Measurements from ENCODE around the gene TRPM5.

Gene TRPM5

DNA sequence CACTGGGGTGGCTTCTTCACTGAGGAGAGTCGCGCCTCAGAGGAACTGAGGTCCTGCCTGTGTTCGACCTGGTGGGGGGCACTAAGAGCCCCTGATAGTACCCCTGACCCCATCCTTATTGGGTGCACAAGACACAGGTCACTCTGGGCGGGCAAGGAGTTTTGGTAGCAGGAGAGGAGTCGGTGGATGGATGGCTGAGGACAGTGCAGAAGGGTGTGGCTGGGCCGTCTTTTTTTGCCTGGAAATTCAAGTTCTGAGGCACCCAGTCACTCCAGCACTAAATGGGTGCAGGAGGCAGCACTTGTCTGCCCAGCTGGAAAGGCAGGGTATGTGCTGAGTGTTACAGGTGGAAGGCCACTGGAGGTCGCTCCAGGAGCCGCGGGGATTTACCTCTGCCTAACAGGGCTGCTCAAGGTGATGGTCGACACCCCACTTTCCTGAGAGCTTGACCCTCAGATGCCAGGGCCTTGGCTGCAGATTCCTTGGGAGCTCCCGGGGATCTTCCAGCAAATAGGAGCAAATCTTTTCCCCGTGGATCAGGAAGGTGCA is 42.8 kb downstream of the TRPM5 start:
- DNase-seq = no peak

DNA sequence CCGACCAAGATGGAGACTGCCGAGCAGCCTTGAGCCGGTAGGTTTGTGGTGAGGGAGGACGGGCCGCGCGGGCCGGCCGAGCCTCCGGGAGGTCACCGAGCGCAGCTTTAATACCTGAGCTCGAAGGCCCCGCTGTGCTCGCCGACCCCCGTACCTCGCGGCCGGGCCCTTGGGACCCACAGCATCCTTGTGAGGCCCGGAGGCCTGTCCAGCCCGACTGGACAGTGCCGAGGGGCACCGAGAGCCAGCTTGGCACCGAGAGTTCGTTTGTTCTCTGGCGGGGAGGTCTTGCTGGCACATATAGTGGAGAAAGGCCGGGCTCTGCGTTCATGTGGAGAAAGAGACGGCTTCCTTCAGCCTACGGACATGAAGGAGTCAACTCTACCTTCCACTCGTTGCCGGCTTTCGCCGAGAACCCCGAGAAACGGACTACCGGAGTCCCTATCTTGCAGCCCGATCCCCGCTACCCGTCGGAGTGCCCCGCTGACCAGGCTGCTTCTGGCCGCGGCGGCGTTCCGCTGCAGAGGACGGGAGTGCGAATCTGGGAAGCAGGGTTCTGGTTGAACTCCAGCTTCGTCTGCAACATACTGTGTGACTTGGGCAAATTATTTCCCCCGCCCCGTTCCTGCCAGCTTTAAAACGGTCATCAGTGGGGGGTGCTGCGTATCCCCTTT is 43.4 kb downstream of the TRPM5 start:
- DNase-seq = no peak

DNA sequence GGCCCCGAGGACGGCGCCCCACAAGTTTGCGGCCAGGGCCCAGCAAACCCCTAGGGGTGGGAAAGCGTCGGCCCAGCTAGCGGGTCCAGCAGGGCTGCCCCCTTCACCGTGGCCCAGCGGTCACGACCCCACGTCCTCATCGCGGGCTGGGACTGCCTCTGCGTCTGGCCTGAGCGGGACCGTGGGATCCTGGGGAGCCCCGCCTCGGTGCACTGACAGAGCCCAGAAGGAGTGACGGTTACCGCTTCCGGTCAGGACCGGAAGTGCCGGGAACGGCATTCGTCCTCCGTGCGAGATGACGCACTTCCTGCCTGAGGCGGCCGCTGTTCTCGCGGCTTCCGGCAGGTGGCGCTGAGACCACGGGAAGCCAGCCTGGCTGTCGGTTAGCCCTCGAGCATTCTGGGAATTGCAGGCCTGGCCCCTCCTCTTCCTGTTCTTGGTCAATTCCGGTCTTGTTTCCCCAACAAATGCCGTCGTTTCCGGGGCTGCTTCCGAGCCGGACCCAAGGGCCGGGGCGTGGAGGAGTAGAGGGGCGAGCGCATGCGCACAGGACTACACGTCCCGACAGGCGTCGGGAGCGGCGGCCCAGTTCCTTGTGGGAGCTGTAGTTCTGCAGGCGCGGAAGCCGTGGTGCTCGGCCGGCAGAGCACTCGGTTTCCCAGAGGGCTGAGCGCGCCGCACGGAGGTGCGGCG is 44.1 kb downstream of the TRPM5 start, which contains the start of gene TSSC4:
TSS of gene TSSC4 (plus strand) at position 682 of the 693 bp plus-strand sequence. CDS start 1,884 bp downstream, outside the sequence.
- peak; percentile 100 for DNase-seq

DNA sequence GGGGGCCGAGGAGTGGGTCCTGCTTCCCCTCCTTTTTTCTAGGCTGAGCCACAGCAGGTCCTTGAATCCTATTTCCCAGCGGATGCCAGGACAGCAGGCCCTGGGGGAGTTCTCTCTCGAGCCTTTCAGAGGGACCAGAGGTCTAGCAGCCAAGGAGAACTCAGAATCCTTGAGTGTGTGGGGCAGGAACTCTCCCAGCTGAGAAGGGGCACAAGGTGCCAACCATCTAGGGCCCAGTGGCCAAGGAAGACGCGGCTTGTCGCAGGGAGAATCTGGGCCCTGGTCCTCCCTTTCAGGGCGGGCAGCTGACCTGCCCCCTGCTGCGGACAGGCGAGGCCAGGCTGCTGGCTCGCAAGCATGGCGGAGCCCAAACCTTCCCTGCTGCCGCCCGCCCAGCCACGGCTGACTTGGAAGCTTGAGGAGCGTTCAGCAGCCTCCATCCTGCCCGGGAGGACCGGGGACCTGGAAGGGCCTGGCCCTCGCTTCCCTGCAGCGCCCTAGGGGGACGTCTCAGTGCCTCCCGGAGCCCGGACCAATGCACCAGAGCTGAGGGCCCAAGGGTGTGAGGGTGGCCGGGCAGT is 44.7 kb downstream of the TRPM5 start:
- no peak for DNase-seq

DNA sequence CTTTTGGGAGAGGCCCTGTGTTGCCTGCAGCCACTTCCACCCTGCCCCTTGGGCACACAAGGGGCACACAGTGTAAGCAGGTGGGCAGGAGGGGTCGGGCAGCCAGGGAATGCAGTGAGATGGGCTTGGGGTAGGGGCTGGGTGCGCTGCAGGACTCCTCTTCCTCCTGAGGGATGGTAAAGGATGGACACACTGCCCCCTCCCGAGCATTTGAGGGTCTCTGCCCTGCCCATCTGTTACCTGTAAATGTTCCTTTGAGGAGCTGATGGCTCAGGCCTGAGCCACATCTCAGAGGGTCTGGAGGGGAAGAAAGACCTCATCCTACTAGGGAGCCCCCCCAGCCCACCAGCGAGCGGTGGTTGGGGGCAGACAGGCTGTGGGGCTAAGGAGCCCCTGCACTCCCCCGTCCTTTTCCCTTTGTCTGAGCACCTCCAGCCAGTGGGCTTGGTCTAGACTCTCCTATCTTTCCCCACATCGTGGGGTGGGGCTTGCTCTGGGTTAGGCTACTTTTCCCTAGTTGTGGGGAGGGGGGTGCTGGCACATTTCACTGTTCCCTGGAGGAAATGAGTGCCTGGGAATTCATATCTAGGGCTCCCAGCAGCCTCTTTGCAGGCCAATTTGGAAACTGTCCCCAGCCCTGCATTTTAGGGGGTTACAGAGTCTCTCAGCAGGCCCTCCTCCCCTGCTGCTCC is 45.5 kb downstream of the TRPM5 start:
- no peak for DNase-seq

DNA sequence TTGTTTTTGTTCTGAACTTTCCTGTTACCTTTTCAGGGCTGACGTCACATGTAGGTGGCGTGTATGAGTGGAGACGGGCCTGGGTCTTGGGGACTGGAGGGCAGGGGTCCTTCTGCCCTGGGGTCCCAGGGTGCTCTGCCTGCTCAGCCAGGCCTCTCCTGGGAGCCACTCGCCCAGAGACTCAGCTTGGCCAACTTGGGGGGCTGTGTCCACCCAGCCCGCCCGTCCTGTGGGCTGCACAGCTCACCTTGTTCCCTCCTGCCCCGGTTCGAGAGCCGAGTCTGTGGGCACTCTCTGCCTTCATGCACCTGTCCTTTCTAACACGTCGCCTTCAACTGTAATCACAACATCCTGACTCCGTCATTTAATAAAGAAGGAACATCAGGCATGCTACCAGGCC is 47.3 kb downstream of the TRPM5 start:
- no peak for DNase-seq

DNA sequence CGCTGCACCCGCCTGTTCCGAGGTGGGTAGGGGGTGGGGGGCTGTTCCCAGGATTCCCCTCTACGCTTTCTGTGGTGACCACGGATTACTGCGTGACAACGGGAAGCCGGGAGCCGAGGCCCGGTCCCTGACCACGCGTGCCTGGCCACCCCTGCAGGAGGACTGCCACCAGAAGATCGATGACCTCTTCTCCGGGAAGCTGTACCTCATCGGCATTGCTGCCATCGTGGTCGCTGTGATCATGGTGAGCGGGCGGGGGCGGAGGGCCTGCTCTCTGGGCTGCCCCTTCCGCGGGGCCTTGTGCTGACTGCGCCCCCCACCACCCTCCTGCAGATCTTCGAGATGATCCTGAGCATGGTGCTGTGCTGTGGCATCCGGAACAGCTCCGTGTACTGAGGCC is 47.8 kb downstream of the TRPM5 start:
- no peak for DNase-seq

DNA sequence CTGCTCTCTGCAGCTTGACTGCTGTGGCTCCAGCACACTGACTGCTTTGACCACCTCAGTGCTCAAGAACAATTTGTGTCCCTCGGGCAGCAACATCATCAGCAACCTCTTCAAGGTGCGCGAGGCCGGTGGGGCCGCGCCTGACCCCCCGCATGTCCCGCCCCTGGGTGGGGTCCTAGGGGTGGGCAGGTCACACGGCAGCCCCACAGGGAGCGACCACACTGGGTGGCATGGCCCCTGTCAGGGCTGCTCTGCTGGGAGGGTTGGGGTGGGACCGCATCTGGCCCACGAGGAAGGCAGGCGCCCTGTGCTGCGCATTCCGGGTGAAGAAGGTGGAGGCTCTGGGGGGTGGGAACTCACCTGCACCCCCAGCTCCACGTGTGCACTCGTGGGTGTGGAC is 48.5 kb downstream of the TRPM5 start:
- no peak for DNase-seq

GRCh38 chr11:2395211-2395730 is 49.0 kb downstream of the TRPM5 start:
- DNase-seq = no peak

GRCh38 chr11:2394818-2395105 is 49.6 kb downstream of the TRPM5 start:
- no peak for DNase-seq

All from central memory CD4-positive, alpha-beta T cell (primary cell).